Measurements from ENCODE around the gene RLBP1.
A peak's percentile ranks its signal among the peaks of the same experiment; 100 is the strongest.

The RLBP1 gene

GRCh38 chr15:89199746-89200145 is 21.6 kb downstream of the RLBP1 start:
- H3K4me1 ChIP-seq (ENCODE audit: control extremely low read depth in 1 of 4, control insufficient read depth in 4 of 4, insufficient read depth in 4 of 4, low read length in 3 of 4): peaks cover 3 to 25% (median 17%) of the 10 kb centered on the region in 4 experiments
- CTCF ChIA-PET: interaction anchor here (0.9 kb wide), 1 partner anchor 22 kb away, joined by 4 read pairs; no protein-coding TSS in a partner anchor
- H3K36me3 ChIP-seq (ENCODE audit: control insufficient read depth in 4 of 4, insufficient read depth in 4 of 4, low read length in 3 of 4): peaks cover 12 to 33% (median 29%) of the 10 kb centered on the region in 4 experiments
- POLR2A ChIA-PET: interaction anchor here (0.6 kb wide), 1 partner anchor 12 kb away, joined by 4 read pairs; no protein-coding TSS in a partner anchor
- peak in 1 of 3 donors; percentile 6 for DNase-seq
- 0% methylated on average over 1 of the region's 6 CpGs for WGBS (ENCODE audit: insufficient coverage)
- H3K27ac ChIP-seq (ENCODE audit: insufficient read depth in 1 of 2, low read depth in 1 of 2, low read length in 2 of 2, poor library complexity in 1 of 2, severe bottlenecking in 2 of 2): no peak overlapping the region
- no peaks in the 10 kb centered on the region for H3K9me3 ChIP-seq (ENCODE audit: control extremely low read depth in 1 of 5, control insufficient read depth in 4 of 5, insufficient read depth in 2 of 5, low read depth in 1 of 5, low read length in 4 of 5)
- H3K4me3 ChIP-seq (ENCODE audit: control insufficient read depth in 1 of 7, extremely low read depth in 1 of 7, insufficient read depth in 4 of 7, low read depth in 2 of 7, low read length in 6 of 7): no peak overlapping the region
- no peaks in the 10 kb centered on the region for H3K27me3 ChIP-seq (replicated peaks in 2 of 5; ENCODE audit: control insufficient read depth in 4 of 5, insufficient read depth in 5 of 5, low read length in 4 of 5)

GRCh38 chr15:89198934-89199333 is 22.4 kb downstream of the RLBP1 start:
- 92% methylated on average over 3 of the region's 3 CpGs for WGBS (ENCODE audit: insufficient coverage)
- H3K27ac ChIP-seq (ENCODE audit: insufficient read depth in 1 of 2, low read depth in 1 of 2, low read length in 2 of 2, poor library complexity in 1 of 2, severe bottlenecking in 2 of 2): no peak overlapping the region
- CTCF ChIA-PET: interaction anchor here (2.1 kb wide), 1 partner anchor 8 kb away, joined by 9 read pairs; no protein-coding TSS in a partner anchor
- peaks cover 12 to 38% (median 33%) of the 10 kb centered on the region in 4 experiments for H3K36me3 ChIP-seq (ENCODE audit: control insufficient read depth in 4 of 4, insufficient read depth in 4 of 4, low read length in 3 of 4)
- H3K4me1 ChIP-seq (ENCODE audit: control extremely low read depth in 1 of 4, control insufficient read depth in 4 of 4, insufficient read depth in 4 of 4, low read length in 3 of 4): peaks cover 3 to 18% (median 12%) of the 10 kb centered on the region in 4 experiments
- H3K4me3 ChIP-seq (ENCODE audit: control insufficient read depth in 1 of 7, extremely low read depth in 1 of 7, insufficient read depth in 4 of 7, low read depth in 2 of 7, low read length in 6 of 7): no peak overlapping the region
- no peak for DNase-seq
- H3K27me3 ChIP-seq (replicated peaks in 2 of 5; ENCODE audit: control insufficient read depth in 4 of 5, insufficient read depth in 5 of 5, low read length in 4 of 5): no peaks in the 10 kb centered on the region
- H3K9me3 ChIP-seq (ENCODE audit: control extremely low read depth in 1 of 5, control insufficient read depth in 4 of 5, insufficient read depth in 2 of 5, low read depth in 1 of 5, low read length in 4 of 5): no peaks in the 10 kb centered on the region
- POLR2A ChIA-PET: no interaction called here

- ChIA-PET POLR2A (no interaction called here), CTCF (interaction anchor here (0.5 to 2.1 kb wide), 3 partner anchors 9 to 293 kb away, joined by 3 to 9 read pairs (median 4); no protein-coding TSS in a partner anchor)
- WGBS (ENCODE audit: insufficient coverage): 100% methylated on average over 2 of the region's 2 CpGs
- Histone ChIP-seq H3K9me3 (ENCODE audit: control extremely low read depth in 1 of 5, control insufficient read depth in 4 of 5, insufficient read depth in 2 of 5, low read depth in 1 of 5, low read length in 4 of 5) (no peaks in the 10 kb centered on the region), H3K36me3 (ENCODE audit: control insufficient read depth in 4 of 4, insufficient read depth in 4 of 4, low read length in 3 of 4) (peaks cover 13 to 43% (median 35%) of the 10 kb centered on the region in 4 experiments), H3K4me1 (ENCODE audit: control extremely low read depth in 1 of 4, control insufficient read depth in 4 of 4, insufficient read depth in 4 of 4, low read length in 3 of 4) (peaks cover 3 to 11% (median 7%) of the 10 kb centered on the region in 4 experiments), H3K27ac (ENCODE audit: insufficient read depth in 1 of 2, low read depth in 1 of 2, low read length in 2 of 2, poor library complexity in 1 of 2, severe bottlenecking in 2 of 2) (no peak overlapping the region), H3K27me3 (replicated peaks in 2 of 5; ENCODE audit: control insufficient read depth in 4 of 5, insufficient read depth in 5 of 5, low read length in 4 of 5) (no peaks in the 10 kb centered on the region), H3K4me3 (ENCODE audit: control insufficient read depth in 1 of 7, extremely low read depth in 1 of 7, insufficient read depth in 4 of 7, low read depth in 2 of 7, low read length in 6 of 7) (no peak overlapping the region)
- no peak for DNase-seq
Measured at GRCh38 chr15:89198196-89198595, 23.2 kb downstream of the RLBP1 start.

GRCh38 chr15:89197503-89197971 is 23.8 kb downstream of the RLBP1 start:
- ChIA-PET CTCF (interaction anchor here (0.8 to 2.1 kb wide), 2 partner anchors 9 to 293 kb away, joined by 3 to 9 read pairs; no protein-coding TSS in a partner anchor), POLR2A (no interaction called here)
- Histone ChIP-seq H3K4me3 (ENCODE audit: control insufficient read depth in 1 of 7, extremely low read depth in 1 of 7, insufficient read depth in 4 of 7, low read depth in 2 of 7, low read length in 6 of 7) (no peak overlapping the region), H3K27me3 (replicated peaks in 2 of 5; ENCODE audit: control insufficient read depth in 4 of 5, insufficient read depth in 5 of 5, low read length in 4 of 5) (no peaks in the 10 kb centered on the region), H3K27ac (ENCODE audit: insufficient read depth in 1 of 2, low read depth in 1 of 2, low read length in 2 of 2, poor library complexity in 1 of 2, severe bottlenecking in 2 of 2) (no peak overlapping the region), H3K9me3 (ENCODE audit: control extremely low read depth in 1 of 5, control insufficient read depth in 4 of 5, insufficient read depth in 2 of 5, low read depth in 1 of 5, low read length in 4 of 5) (no peaks in the 10 kb centered on the region), H3K36me3 (ENCODE audit: control insufficient read depth in 4 of 4, insufficient read depth in 4 of 4, low read length in 3 of 4) (peaks cover 18 to 48% (median 39%) of the 10 kb centered on the region in 4 experiments), H3K4me1 (ENCODE audit: control extremely low read depth in 1 of 4, control insufficient read depth in 4 of 4, insufficient read depth in 4 of 4, low read length in 3 of 4) (peaks cover 3 to 13% (median 8%) of the 10 kb centered on the region in 4 experiments)
- no peak for DNase-seq
- 45% methylated on average over 3 of the region's 4 CpGs for WGBS (ENCODE audit: insufficient coverage)

GRCh38 chr15:89196994-89197393 is 24.4 kb downstream of the RLBP1 start:
- no peak overlapping the region for H3K4me3 ChIP-seq (ENCODE audit: control insufficient read depth in 1 of 7, extremely low read depth in 1 of 7, insufficient read depth in 4 of 7, low read depth in 2 of 7, low read length in 6 of 7)
- no peaks in the 10 kb centered on the region for H3K9me3 ChIP-seq (ENCODE audit: control extremely low read depth in 1 of 5, control insufficient read depth in 4 of 5, insufficient read depth in 2 of 5, low read depth in 1 of 5, low read length in 4 of 5)
- peaks cover 3 to 15% (median 9%) of the 10 kb centered on the region in 4 experiments for H3K4me1 ChIP-seq (ENCODE audit: control extremely low read depth in 1 of 4, control insufficient read depth in 4 of 4, insufficient read depth in 4 of 4, low read length in 3 of 4)
- WGBS (ENCODE audit: insufficient coverage): 72% methylated on average over 7 of the region's 7 CpGs
- ChIA-PET CTCF (interaction anchor here (2.1 kb wide), 1 partner anchor 10 kb away, joined by 9 read pairs; no protein-coding TSS in a partner anchor), POLR2A (no interaction called here)
- no peak for DNase-seq
- no peak overlapping the region for H3K27ac ChIP-seq (ENCODE audit: insufficient read depth in 1 of 2, low read depth in 1 of 2, low read length in 2 of 2, poor library complexity in 1 of 2, severe bottlenecking in 2 of 2)
- H3K36me3 ChIP-seq (ENCODE audit: control insufficient read depth in 4 of 4, insufficient read depth in 4 of 4, low read length in 3 of 4): peaks cover 20 to 52% (median 43%) of the 10 kb centered on the region in 4 experiments
- no peaks in the 10 kb centered on the region for H3K27me3 ChIP-seq (replicated peaks in 2 of 5; ENCODE audit: control insufficient read depth in 4 of 5, insufficient read depth in 5 of 5, low read length in 4 of 5)

- POLR2A ChIA-PET: no interaction called here
- Histone ChIP-seq H3K36me3 (ENCODE audit: control insufficient read depth in 4 of 4, insufficient read depth in 4 of 4, low read length in 3 of 4) (peaks cover 23 to 56% (median 45%) of the 10 kb centered on the region in 4 experiments), H3K9me3 (ENCODE audit: control extremely low read depth in 1 of 5, control insufficient read depth in 4 of 5, insufficient read depth in 2 of 5, low read depth in 1 of 5, low read length in 4 of 5) (no peaks in the 10 kb centered on the region), H3K4me1 (ENCODE audit: control extremely low read depth in 1 of 4, control insufficient read depth in 4 of 4, insufficient read depth in 4 of 4, low read length in 3 of 4) (peaks cover 3 to 15% (median 9%) of the 10 kb centered on the region in 4 experiments), H3K27me3 (replicated peaks in 2 of 5; ENCODE audit: control insufficient read depth in 4 of 5, insufficient read depth in 5 of 5, low read length in 4 of 5) (no peaks in the 10 kb centered on the region), H3K4me3 (ENCODE audit: control insufficient read depth in 1 of 7, extremely low read depth in 1 of 7, insufficient read depth in 4 of 7, low read depth in 2 of 7, low read length in 6 of 7) (no peak overlapping the region), H3K27ac (ENCODE audit: insufficient read depth in 1 of 2, low read depth in 1 of 2, low read length in 2 of 2, poor library complexity in 1 of 2, severe bottlenecking in 2 of 2) (no peak overlapping the region)
- WGBS (ENCODE audit: insufficient coverage): 95% methylated on average over 5 of the region's 6 CpGs
- CTCF ChIA-PET: interaction anchor here (1.8 to 2.8 kb wide), 2 partner anchors 10 to 18 kb away, joined by 4 to 13 read pairs; no protein-coding TSS in a partner anchor
- DNase-seq: no peak
Measured at GRCh38 chr15:89196241-89196640, 25.1 kb downstream of the RLBP1 start.

GRCh38 chr15:89195836-89196235 is 25.5 kb downstream of the RLBP1 start:
- peaks cover 3 to 15% (median 9%) of the 10 kb centered on the region in 4 experiments for H3K4me1 ChIP-seq (ENCODE audit: control extremely low read depth in 1 of 4, control insufficient read depth in 4 of 4, insufficient read depth in 4 of 4, low read length in 3 of 4)
- H3K27ac ChIP-seq (ENCODE audit: insufficient read depth in 1 of 2, low read depth in 1 of 2, low read length in 2 of 2, poor library complexity in 1 of 2, severe bottlenecking in 2 of 2): no peak overlapping the region
- H3K36me3 ChIP-seq (ENCODE audit: control insufficient read depth in 4 of 4, insufficient read depth in 4 of 4, low read length in 3 of 4): peaks cover 27 to 58% (median 47%) of the 10 kb centered on the region in 4 experiments
- 98% methylated on average over 7 of the region's 8 CpGs for WGBS (ENCODE audit: insufficient coverage)
- no peak for DNase-seq
- no peaks in the 10 kb centered on the region for H3K9me3 ChIP-seq (ENCODE audit: control extremely low read depth in 1 of 5, control insufficient read depth in 4 of 5, insufficient read depth in 2 of 5, low read depth in 1 of 5, low read length in 4 of 5)
- H3K27me3 ChIP-seq (replicated peaks in 2 of 5; ENCODE audit: control insufficient read depth in 4 of 5, insufficient read depth in 5 of 5, low read length in 4 of 5): no peaks in the 10 kb centered on the region
- no peak overlapping the region for H3K4me3 ChIP-seq (ENCODE audit: control insufficient read depth in 1 of 7, extremely low read depth in 1 of 7, insufficient read depth in 4 of 7, low read depth in 2 of 7, low read length in 6 of 7)
- POLR2A ChIA-PET: no interaction called here
- CTCF ChIA-PET: interaction anchor here (1.8 to 2.8 kb wide), 2 partner anchors 10 to 18 kb away, joined by 4 to 13 read pairs; no protein-coding TSS in a partner anchor

Measured in common myeloid progenitor, CD34-positive (primary cell).